ENCODE results near the gene CDH23.

Gene CDH23

DNA sequence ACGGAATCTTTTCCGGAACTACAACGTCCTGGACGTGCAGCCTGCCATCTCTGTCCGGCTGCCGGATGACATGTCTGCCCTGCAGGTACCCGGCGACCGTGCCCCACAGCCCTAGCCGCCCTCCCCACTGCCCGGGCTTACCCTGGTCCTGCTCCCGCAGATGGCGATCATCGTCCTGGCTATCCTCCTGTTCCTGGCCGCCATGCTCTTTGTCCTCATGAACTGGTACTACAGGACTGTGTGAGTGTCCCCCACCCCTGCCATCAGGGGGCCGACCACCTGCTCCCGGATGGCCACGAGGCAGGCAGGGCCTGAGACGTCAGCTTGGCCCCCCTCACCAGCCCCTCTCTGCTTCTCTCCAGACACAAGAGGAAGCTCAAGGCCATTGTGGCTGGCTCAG, 414.6 kb downstream of the CDH23 start:
- TF ChIP-seq, protein P1, sequence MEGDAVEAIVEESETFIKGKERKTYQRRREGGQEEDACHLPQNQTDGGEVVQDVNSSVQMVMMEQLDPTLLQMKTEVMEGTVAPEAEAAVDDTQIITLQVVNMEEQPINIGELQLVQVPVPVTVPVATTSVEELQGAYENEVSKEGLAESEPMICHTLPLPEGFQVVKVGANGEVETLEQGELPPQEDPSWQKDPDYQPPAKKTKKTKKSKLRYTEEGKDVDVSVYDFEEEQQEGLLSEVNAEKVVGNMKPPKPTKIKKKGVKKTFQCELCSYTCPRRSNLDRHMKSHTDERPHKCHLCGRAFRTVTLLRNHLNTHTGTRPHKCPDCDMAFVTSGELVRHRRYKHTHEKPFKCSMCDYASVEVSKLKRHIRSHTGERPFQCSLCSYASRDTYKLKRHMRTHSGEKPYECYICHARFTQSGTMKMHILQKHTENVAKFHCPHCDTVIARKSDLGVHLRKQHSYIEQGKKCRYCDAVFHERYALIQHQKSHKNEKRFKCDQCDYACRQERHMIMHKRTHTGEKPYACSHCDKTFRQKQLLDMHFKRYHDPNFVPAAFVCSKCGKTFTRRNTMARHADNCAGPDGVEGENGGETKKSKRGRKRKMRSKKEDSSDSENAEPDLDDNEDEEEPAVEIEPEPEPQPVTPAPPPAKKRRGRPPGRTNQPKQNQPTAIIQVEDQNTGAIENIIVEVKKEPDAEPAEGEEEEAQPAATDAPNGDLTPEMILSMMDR (conservative IDR thresholded peaks at IDR 0.05; ENCODE audit: low read depth): no peak
- no peak overlapping the region for H3K27ac ChIP-seq
- CTCF ChIA-PET: interaction anchor here (0.5 to 1.7 kb wide), 11 partner anchors 11 to 593 kb away, joined by 3 to 6 read pairs (median 3); no protein-coding TSS in a partner anchor
- POLR2A ChIA-PET (ENCODE audit: low non-redundant PET): interaction anchor here (0.7 kb wide), 1 partner anchor 267 kb away, joined by 3 read pairs; no protein-coding TSS in a partner anchor
- no peak for DNase-seq (ENCODE audit: low spot score)

GRCh38 chr10:71812016-71812912, 415.5 kb downstream of the CDH23 start:
- TF ChIP-seq, protein P1 (conservative IDR thresholded peaks at IDR 0.05; ENCODE audit: low read depth): peak; percentile 77
- ChIA-PET POLR2A (ENCODE audit: low non-redundant PET) (interaction anchor here (1.0 kb wide), 1 partner anchor 26 kb away, joined by 3 read pairs; no protein-coding TSS in a partner anchor), CTCF (interaction anchor here (0.5 to 1.7 kb wide), 19 partner anchors 10 to 1443 kb away, joined by 3 to 7 read pairs (median 3); partner anchors contain the start of gene SLC29A3)
- peak; percentile 83 for DNase-seq (ENCODE audit: low spot score)
- peak overlapping the region; percentile 19; the same call in 1 of the 2 replicates for H3K27ac ChIP-seq

DNA sequence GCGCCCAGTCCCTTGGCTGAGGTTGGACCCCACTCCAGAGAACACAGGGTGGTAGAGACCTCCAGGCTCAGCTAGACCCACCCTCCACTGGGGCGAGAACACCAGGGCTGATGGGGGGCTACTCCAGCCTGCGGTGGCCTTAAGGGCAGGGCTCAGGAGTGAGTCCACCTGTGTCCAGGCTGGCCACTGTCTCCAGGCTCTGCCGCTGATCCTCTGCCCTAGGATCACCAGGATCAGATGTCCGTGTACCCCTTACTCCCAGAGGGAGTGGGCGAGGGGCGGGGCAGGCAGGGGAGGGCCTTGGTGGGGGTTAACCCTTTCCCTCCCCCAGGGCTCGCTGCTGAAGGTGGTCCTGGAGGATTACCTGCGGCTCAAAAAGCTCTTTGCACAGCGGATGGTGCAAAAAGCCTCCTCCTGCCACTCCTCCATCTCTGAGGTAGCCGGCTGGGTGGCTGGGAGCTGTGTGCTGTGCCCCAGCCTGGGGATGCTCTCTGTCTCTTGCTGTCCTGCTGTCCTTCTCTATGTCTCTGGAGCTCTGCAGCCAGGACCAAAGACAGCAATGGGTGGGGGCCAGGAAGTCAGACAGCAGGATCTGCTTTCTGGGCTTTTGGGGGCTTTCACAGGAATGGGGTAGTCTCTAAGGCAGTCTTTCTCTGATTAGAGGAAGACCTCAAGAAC, 416.3 kb downstream of the CDH23 start:
- CTCF ChIA-PET: interaction anchor here (0.5 to 1.7 kb wide), 9 partner anchors 18 to 1442 kb away, joined by 3 to 7 read pairs (median 3); partner anchors contain the start of gene SLC29A3
- POLR2A ChIA-PET (ENCODE audit: low non-redundant PET): interaction anchor here (1.0 kb wide), 1 partner anchor 27 kb away, joined by 3 read pairs; no protein-coding TSS in a partner anchor

DNA sequence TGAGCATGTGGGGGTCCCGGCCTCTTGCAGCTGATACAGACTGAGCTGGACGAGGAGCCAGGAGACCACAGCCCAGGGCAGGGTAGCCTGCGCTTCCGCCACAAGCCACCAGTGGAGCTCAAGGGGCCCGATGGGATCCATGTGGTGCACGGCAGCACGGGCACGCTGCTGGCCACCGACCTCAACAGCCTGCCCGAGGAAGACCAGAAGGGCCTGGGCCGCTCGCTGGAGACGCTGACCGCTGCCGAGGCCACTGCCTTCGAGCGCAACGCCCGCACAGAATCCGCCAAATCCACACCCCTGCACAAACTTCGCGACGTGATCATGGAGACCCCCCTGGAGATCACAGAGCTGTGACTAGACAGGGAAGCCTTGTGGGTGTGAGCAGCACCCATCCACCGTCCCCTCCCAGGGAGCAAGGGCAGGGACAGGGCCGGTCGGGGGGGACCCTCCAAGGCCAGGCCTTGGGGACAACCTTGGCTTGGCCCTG, 418.2 kb downstream of the CDH23 start:
- TF ChIP-seq, protein P1 (conservative IDR thresholded peaks at IDR 0.05; ENCODE audit: low read depth): no peak
- CTCF ChIA-PET: interaction anchor here (0.5 to 1.3 kb wide), 5 partner anchors 75 to 1331 kb away, joined by 3 to 6 read pairs (median 3); no protein-coding TSS in a partner anchor
- DNase-seq (ENCODE audit: low spot score): no peak
- H3K27ac ChIP-seq: peak overlapping the region; percentile 38
- POLR2A ChIA-PET (ENCODE audit: low non-redundant PET): no interaction called here

More for the DNA sequence above, 416.3 kb downstream of the CDH23 start:
- H3K27ac ChIP-seq: peak overlapping the region; percentile 19; the same call in 1 of the 2 replicates
- TF ChIP-seq, protein P1 (conservative IDR thresholded peaks at IDR 0.05; ENCODE audit: low read depth): no peak
- no peak for DNase-seq (ENCODE audit: low spot score)

- H3K27ac ChIP-seq: peak overlapping the region; percentile 38
- no peak for DNase-seq (ENCODE audit: low spot score)
- ChIA-PET CTCF (interaction anchor here (0.5 to 1.3 kb wide), 4 partner anchors 76 to 157 kb away, joined by 3 to 6 read pairs (median 4); no protein-coding TSS in a partner anchor), POLR2A (ENCODE audit: low non-redundant PET) (no interaction called here)
- TF ChIP-seq, protein P1 (conservative IDR thresholded peaks at IDR 0.05; ENCODE audit: low read depth): no peak
Observed at GRCh38 chr10:71815515-71816130, 418.9 kb downstream of the CDH23 start.

All from RWPE1 (cell line).